Stimulated activated effector memory CD8-positive, alpha-beta T cell treated with anti-CD3 and anti-CD28 coated beads, Interleukin-12 subunit alpha, Interleukin-12 subunit beta, amount 100 ng/mL, for 72 hours (primary cell): ENCODE measurements around the gene CHCHD4.

Experiments
- ATAC-seq: fragments of 150-1000 bp; cut with Tn5 transposase; 2 replicates; pipeline ENCODE4 v1.10.0; 2021
- DNase-seq, 2 donors: peaks; one replicate each; pipeline ENCODE4 v3.0.0; 2021 to 2022; ENCODE audit warnings: low spot score in 2 of 2
- H3K27ac Mint-ChIP-seq: one replicate; pipeline ENCODE4 v1.8.0; 2022; ENCODE audit warnings: mild to moderate bottlenecking, mixed read lengths
- H3K36me3 Mint-ChIP-seq: one replicate; pipeline ENCODE4 v1.8.0; 2022; ENCODE audit warnings: mild to moderate bottlenecking, mixed read lengths
- H3K4me1 Mint-ChIP-seq: one replicate; pipeline ENCODE4 v1.8.0; 2022; ENCODE audit warnings: mixed read lengths
- H3K4me3 Mint-ChIP-seq: one replicate; pipeline ENCODE4 v1.8.0; 2022; ENCODE audit warnings: mild to moderate bottlenecking, mixed read lengths
- H3K9me3 Mint-ChIP-seq: one replicate; pipeline ENCODE4 v1.8.0; 2022; ENCODE audit warnings: mixed read lengths

CHCHD4 gene

GRCh38 chr3:14143271-14144225, 18.9 kb upstream of the CHCHD4 start:
- DNase-seq (no peak), ATAC-seq (peak; percentile 24)
- Mint-ChIP-seq H3K36me3 (peaks cover 68% of the 10 kb centered on the region), H3K4me1 (peaks cover 64% of the 10 kb centered on the region), H3K9me3 (no peaks in the 10 kb centered on the region), H3K4me3 (peak overlapping the region; percentile 41), H3K27ac (peak overlapping the region; percentile 97)

GRCh38 chr3:14142567-14143270, 18.0 kb upstream of the CHCHD4 start:
- ATAC-seq = peak; percentile 42
- H3K36me3 Mint-ChIP-seq = peaks cover 68% of the 10 kb centered on the region
- no peaks in the 10 kb centered on the region for H3K9me3 Mint-ChIP-seq
- peaks cover 64% of the 10 kb centered on the region for H3K4me1 Mint-ChIP-seq
- peak overlapping the region; percentile 37 for H3K4me3 Mint-ChIP-seq
- peak in 1 of 2 donors; percentile 63 for DNase-seq
- peak overlapping the region; percentile 97 for H3K27ac Mint-ChIP-seq

GRCh38 chr3:14141602-14142341, 17.1 kb upstream of the CHCHD4 start:
- Mint-ChIP-seq H3K4me1 (peaks cover 64% of the 10 kb centered on the region), H3K27ac (peak overlapping the region; percentile 97), H3K36me3 (peaks cover 62% of the 10 kb centered on the region), H3K4me3 (no peak overlapping the region), H3K9me3 (no peaks in the 10 kb centered on the region)
- no peak for ATAC-seq
- DNase-seq = no peak

- ATAC-seq = no peak
- Mint-ChIP-seq H3K4me1 (peaks cover 58% of the 10 kb centered on the region), H3K9me3 (no peaks in the 10 kb centered on the region), H3K36me3 (peaks cover 65% of the 10 kb centered on the region), H3K27ac (peak overlapping the region; percentile 97), H3K4me3 (no peak overlapping the region)
- DNase-seq = no peak
Observed at GRCh38 chr3:14141144-14141543, 16.5 kb upstream of the CHCHD4 start.

DNA sequence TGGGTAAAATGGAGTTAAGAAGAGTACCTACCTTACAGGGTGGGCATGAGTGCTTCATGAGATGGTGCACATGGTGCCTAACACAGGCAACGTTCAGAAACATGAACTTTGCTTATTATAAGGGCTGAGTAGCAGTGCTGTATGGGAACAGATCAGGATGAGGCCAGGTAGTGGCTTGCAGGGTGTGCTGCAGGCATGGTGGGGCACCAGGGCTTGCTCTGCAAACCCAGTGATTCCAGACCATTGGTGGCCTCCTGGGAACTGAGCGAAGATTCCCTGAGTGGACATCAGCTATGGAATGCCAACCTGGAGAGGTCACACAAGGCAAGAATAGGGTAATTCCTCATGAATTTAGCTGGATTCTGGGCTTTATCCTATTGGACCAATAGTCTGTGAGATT, 16.0 kb upstream of the CHCHD4 start:
- peaks cover 70% of the 10 kb centered on the region for H3K36me3 Mint-ChIP-seq
- peak overlapping the region; percentile 97 for H3K27ac Mint-ChIP-seq
- ATAC-seq (no peak), DNase-seq (no peak)
- no peak overlapping the region for H3K4me3 Mint-ChIP-seq
- H3K9me3 Mint-ChIP-seq = no peaks in the 10 kb centered on the region
- peaks cover 58% of the 10 kb centered on the region for H3K4me1 Mint-ChIP-seq

DNA sequence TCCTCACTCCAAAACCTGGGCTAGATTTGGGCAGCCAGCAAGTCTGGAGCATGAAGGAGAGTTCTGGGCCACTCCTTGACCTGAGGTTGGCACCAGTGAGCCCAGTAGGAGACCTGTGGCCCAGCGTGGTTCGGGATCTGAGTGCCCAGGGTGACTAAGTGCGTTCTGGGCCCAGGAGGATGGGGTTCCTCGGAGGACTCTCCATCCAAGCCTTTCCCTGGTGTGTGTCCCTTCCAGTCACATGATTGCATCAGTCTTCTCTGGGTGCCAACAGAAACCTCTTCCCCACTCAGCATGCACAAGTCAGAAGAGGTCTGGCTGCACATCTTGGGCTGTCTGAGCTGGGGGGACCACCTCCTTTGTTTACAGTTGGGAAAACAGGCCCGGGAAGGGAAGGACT, 15.1 kb upstream of the CHCHD4 start:
- Mint-ChIP-seq H3K9me3 (no peaks in the 10 kb centered on the region), H3K4me1 (peaks cover 52% of the 10 kb centered on the region), H3K27ac (peak overlapping the region; percentile 97), H3K36me3 (peaks cover 73% of the 10 kb centered on the region), H3K4me3 (no peak overlapping the region)
- DNase-seq = no peak
- ATAC-seq = no peak

- Mint-ChIP-seq H3K4me3 (no peak overlapping the region), H3K4me1 (peaks cover 46% of the 10 kb centered on the region), H3K9me3 (no peaks in the 10 kb centered on the region), H3K27ac (peak overlapping the region; percentile 97), H3K36me3 (peaks cover 75% of the 10 kb centered on the region)
- DNase-seq = no peak
- no peak for ATAC-seq
Observed at GRCh38 chr3:14138878-14139655, 14.4 kb upstream of the CHCHD4 start.

GRCh38 chr3:14138109-14138877, 13.6 kb upstream of the CHCHD4 start:
- peaks cover 80% of the 10 kb centered on the region for H3K36me3 Mint-ChIP-seq
- H3K27ac Mint-ChIP-seq = peak overlapping the region; percentile 97
- ATAC-seq = no peak
- H3K4me3 Mint-ChIP-seq = no peak overlapping the region
- H3K4me1 Mint-ChIP-seq = peaks cover 42% of the 10 kb centered on the region
- no peak for DNase-seq
- no peaks in the 10 kb centered on the region for H3K9me3 Mint-ChIP-seq

DNA sequence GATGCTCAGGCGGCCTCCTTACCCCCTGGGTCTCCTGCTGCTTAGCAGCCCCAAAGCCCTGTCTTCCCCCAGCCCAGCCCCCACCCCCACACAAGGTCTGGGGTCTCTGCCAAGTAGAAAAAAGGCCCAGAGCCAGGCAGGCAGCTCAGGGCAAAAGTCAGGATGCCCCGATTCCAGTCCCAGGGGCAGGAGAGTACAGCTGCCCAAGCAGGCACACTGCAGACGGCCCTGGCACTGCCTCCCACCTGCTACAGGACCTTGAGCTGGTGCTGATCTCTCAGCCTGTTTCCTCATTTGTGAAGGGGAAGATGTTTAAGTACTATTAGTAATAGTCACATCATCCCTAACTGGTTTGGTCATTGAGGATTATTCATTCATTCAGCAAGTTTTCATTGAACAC, 12.8 kb upstream of the CHCHD4 start:
- ATAC-seq = no peak
- no peaks in the 10 kb centered on the region for H3K9me3 Mint-ChIP-seq
- H3K4me3 Mint-ChIP-seq = no peak overlapping the region
- H3K36me3 Mint-ChIP-seq = peaks cover 81% of the 10 kb centered on the region
- no peak for DNase-seq
- H3K4me1 Mint-ChIP-seq = peaks cover 36% of the 10 kb centered on the region
- H3K27ac Mint-ChIP-seq = no peak overlapping the region

GRCh38 chr3:14137004-14137403, 12.3 kb upstream of the CHCHD4 start:
- no peak overlapping the region for H3K4me3 Mint-ChIP-seq
- no peak for DNase-seq
- H3K27ac Mint-ChIP-seq = peak overlapping the region; percentile 52
- peaks cover 36% of the 10 kb centered on the region for H3K4me1 Mint-ChIP-seq
- H3K36me3 Mint-ChIP-seq = peaks cover 81% of the 10 kb centered on the region
- H3K9me3 Mint-ChIP-seq = no peaks in the 10 kb centered on the region
- no peak for ATAC-seq

DNA sequence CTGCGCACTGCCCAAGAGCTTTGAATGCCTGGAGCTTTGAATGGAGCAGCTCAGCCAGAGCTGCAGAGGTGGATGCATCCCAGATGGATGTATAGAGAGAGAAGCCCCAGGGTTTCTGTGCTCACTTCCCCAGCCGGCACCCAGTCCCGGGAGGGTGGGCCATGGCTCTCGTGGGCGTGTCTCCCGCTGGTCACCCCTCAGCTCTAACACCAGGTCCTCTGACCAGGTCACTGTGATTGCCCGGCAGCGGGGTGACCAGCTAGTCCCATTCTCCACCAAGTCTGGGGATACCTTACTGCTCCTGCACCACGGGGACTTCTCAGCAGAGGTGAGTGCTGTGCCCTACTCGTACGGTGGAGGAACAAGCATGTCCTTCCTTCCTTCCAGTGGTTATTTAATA, 10.9 kb upstream of the CHCHD4 start:
- peaks cover 83% of the 10 kb centered on the region for H3K36me3 Mint-ChIP-seq
- peak overlapping the region; percentile 52 for H3K27ac Mint-ChIP-seq
- H3K9me3 Mint-ChIP-seq = no peaks in the 10 kb centered on the region
- ATAC-seq (no peak), DNase-seq (no peak)
- H3K4me1 Mint-ChIP-seq = peaks cover 23% of the 10 kb centered on the region
- H3K4me3 Mint-ChIP-seq = no peak overlapping the region

DNA sequence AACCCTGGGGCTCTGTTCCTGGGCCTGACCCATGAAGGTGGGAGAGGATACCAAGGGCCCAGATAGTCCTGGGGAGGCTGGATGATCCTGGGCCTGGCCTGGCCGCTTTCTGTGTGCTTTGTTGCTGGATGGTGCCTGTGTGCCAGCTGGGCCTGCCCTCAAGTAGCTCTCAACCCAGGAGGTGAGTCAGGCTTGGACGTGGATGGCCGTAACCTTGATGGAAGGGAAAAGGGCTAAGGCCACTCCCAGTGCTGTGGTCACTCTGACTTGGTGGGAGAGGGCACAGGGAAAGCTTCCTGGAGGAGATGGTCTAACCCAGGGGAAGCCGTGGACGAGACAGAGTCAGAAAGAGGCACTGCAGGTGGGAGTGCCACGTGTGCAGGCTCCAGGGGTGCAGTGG, 9.6 kb upstream of the CHCHD4 start:
- DNase-seq (no peak), ATAC-seq (no peak)
- Mint-ChIP-seq H3K36me3 (peaks cover 84% of the 10 kb centered on the region), H3K4me3 (no peak overlapping the region), H3K9me3 (no peaks in the 10 kb centered on the region), H3K27ac (peak overlapping the region; percentile 76), H3K4me1 (peaks cover 13% of the 10 kb centered on the region)

GRCh38 chr3:14133876-14134275, 9.2 kb upstream of the CHCHD4 start:
- Mint-ChIP-seq H3K36me3 (peaks cover 88% of the 10 kb centered on the region), H3K4me1 (peaks cover 14% of the 10 kb centered on the region), H3K27ac (peak overlapping the region; percentile 76), H3K4me3 (no peak overlapping the region), H3K9me3 (no peaks in the 10 kb centered on the region)
- no peak for ATAC-seq
- no peak for DNase-seq

GRCh38 chr3:14133188-14133800, 8.6 kb upstream of the CHCHD4 start:
- peaks cover 20% of the 10 kb centered on the region for H3K4me1 Mint-ChIP-seq
- H3K36me3 Mint-ChIP-seq = peaks cover 90% of the 10 kb centered on the region
- no peaks in the 10 kb centered on the region for H3K9me3 Mint-ChIP-seq
- ATAC-seq (no peak), DNase-seq (no peak)
- H3K27ac Mint-ChIP-seq = peak overlapping the region; percentile 76
- no peak overlapping the region for H3K4me3 Mint-ChIP-seq
